Neural progenitor cell (in vitro differentiated cells): ENCODE results near the gene ADCY5. TPM values are rescaled to one million over a fixed set of nuclear protein-coding genes. Genes with fewer than 3 reads are reported as not detected.

ENCODE experiments used
- DNase-seq: peaks from one replicate; pipeline ENCODE4 v3.0.0-alpha.2; 2016; ENCODE audit warnings: low spot score
- H2AFZ ChIP-seq: fragments of 200-600 bp; sonication (generic); replicated peaks from 2 replicates; pipeline ENCODE4 v1.6.1; 2016; ENCODE audit warnings: antibody characterized with exemption
- H3F3A ChIP-seq: fragments of 200-600 bp; sonication (generic); 2 replicates; pipeline ENCODE4 v1.6.1; 2016; ENCODE audit warnings: antibody characterized with exemption, low read depth
- H3K27ac ChIP-seq: fragments of 200-600 bp; sonication (generic); 2 replicates; pipeline ENCODE4 v1.5.1; 2016; ENCODE audit warnings: mild to moderate bottlenecking
- H3K27me3 ChIP-seq: fragments of 200-600 bp; sonication (generic); 2 replicates; pipeline ENCODE4 v1.6.1; 2016; ENCODE audit warnings: mild to moderate bottlenecking, moderate library complexity
- H3K36me3 ChIP-seq: fragments of 200-600 bp; sonication (generic); 2 replicates; pipeline ENCODE4 v1.5.1; 2016
- H3K4me1 ChIP-seq: fragments of 200-600 bp; sonication (generic); 2 replicates; pipeline ENCODE4 v1.6.1; 2016; ENCODE audit warnings: mixed run types
- H3K4me2 ChIP-seq: fragments of 200-600 bp; sonication (generic); 2 replicates; pipeline ENCODE4 v1.6.1; 2016
- H3K4me3 ChIP-seq: fragments of 200-600 bp; sonication (generic); 2 replicates; pipeline ENCODE4 v1.5.1; 2016
- H3K79me2 ChIP-seq: fragments of 200-600 bp; sonication (generic); 2 replicates; pipeline ENCODE4 v1.6.1; 2016; ENCODE audit warnings: low read depth
- H3K9ac ChIP-seq: fragments of 200-600 bp; sonication (generic); 2 replicates; pipeline ENCODE4 v1.6.1; 2016
- H3K9me3 ChIP-seq: fragments of 200-600 bp; sonication (generic); 2 replicates; pipeline ENCODE4 v1.5.1; 2016; ENCODE audit warnings: low read depth
- H4K20me1 ChIP-seq: fragments of 200-600 bp; sonication (generic); 2 replicates; pipeline ENCODE4 v1.6.1; 2016; ENCODE audit warnings: low read depth
- H3K27ac Mint-ChIP-seq: 3 replicates; pipeline ENCODE4 v1.8.0; 2021; ENCODE audit warnings: mixed read lengths
- H3K27me3 Mint-ChIP-seq: 2 replicates; pipeline ENCODE4 v1.8.0; 2022; ENCODE audit warnings: low read depth, mild to moderate bottlenecking, inconsistent platforms, moderate library complexity, mixed read lengths; ENCODE audit not compliant: insufficient read depth
- H3K36me3 Mint-ChIP-seq: 3 replicates; pipeline ENCODE4 v1.8.0; 2021; ENCODE audit warnings: mixed read lengths
- H3K4me1 Mint-ChIP-seq: 3 replicates; pipeline ENCODE4 v1.8.0; 2021; ENCODE audit warnings: mixed read lengths
- H3K4me3 Mint-ChIP-seq: 3 replicates; pipeline ENCODE4 v1.8.0; 2021; ENCODE audit warnings: mild to moderate bottlenecking, moderate library complexity, mixed read lengths
- H3K9me3 Mint-ChIP-seq: 3 replicates; pipeline ENCODE4 v1.8.0; 2020; ENCODE audit warnings: mixed read lengths
- CTCF ChIP-seq: fragments of 200-600 bp; sonication (generic); IDR thresholded peaks from 2 replicates; pipeline ENCODE4 v1.5.1; 2017; ENCODE audit warnings: antibody characterized with exemption, mild to moderate bottlenecking
- EZH2 ChIP-seq: fragments of 200-600 bp; sonication (generic); IDR thresholded peaks from 2 replicates; pipeline ENCODE4 v1.6.1; 2017; ENCODE audit warnings: antibody characterized with exemption, mild to moderate bottlenecking, moderate library complexity
- EZH2phosphoT487 ChIP-seq: fragments of 200-600 bp; sonication (generic); IDR thresholded peaks from 2 replicates; pipeline ENCODE4 v1.6.1; 2017; ENCODE audit warnings: antibody characterized with exemption
- total RNA-seq: library from RNA; depleted of rRNA; stranded (reverse); fragments of >200 nt; gene quantifications from 2 replicates; pipeline ENCODE4 v1.2.3, GENCODE V29; 2015; ENCODE audit warnings: low replicate concordance

Gene ADCY5
- total RNA-seq, 1 donor from 2014 or later: 1.6 TPM

- H3K27me3 Mint-ChIP-seq: peaks cover 2% of the 10 kb centered on the region
- H3K4me1 ChIP-seq: no peaks in the 10 kb centered on the region
- H4K20me1 ChIP-seq: no peaks in the 10 kb centered on the region
- no peak overlapping the region for H3K4me3 Mint-ChIP-seq
- H3F3A ChIP-seq: no peaks in the 10 kb centered on the region
- no peak overlapping the region for H3K27ac ChIP-seq
- H3K4me2 ChIP-seq: no peak overlapping the region
- no peak overlapping the region for H3K4me3 ChIP-seq
- H3K9me3 Mint-ChIP-seq: no peaks in the 10 kb centered on the region
- H3K9ac ChIP-seq: no peak overlapping the region
- no peaks in the 10 kb centered on the region for H3K27me3 ChIP-seq
- H3K9me3 ChIP-seq: no peaks in the 10 kb centered on the region
- no peak overlapping the region for H3K27ac Mint-ChIP-seq
- DNase-seq: peak; percentile 51
- H3K36me3 Mint-ChIP-seq: no peaks in the 10 kb centered on the region
- H3K36me3 ChIP-seq: no peaks in the 10 kb centered on the region
- no peak overlapping the region for H2AFZ ChIP-seq
- H3K79me2 ChIP-seq: no peaks in the 10 kb centered on the region
- no peak for TF ChIP-seq EZH2phosphoT487
- TF ChIP-seq CTCF: peak; percentile 40
- peaks cover 8% of the 10 kb centered on the region for H3K4me1 Mint-ChIP-seq
Measured at GRCh38 chr3:123375014-123375940, 73.6 kb downstream of the ADCY5 start.

GRCh38 chr3:123374016-123374415, 74.9 kb downstream of the ADCY5 start:
- Mint-ChIP-seq H3K4me3 (no peak overlapping the region), H3K27ac (no peak overlapping the region), H3K27me3 (peaks cover 2% of the 10 kb centered on the region), H3K36me3 (no peaks in the 10 kb centered on the region), H3K9me3 (no peaks in the 10 kb centered on the region), H3K4me1 (peaks cover 8% of the 10 kb centered on the region)
- no peaks in the 10 kb centered on the region for H3K27me3 ChIP-seq
- no peak overlapping the region for H3K4me2 ChIP-seq
- no peak overlapping the region for H3K27ac ChIP-seq
- H3K9me3 ChIP-seq: no peaks in the 10 kb centered on the region
- H3K4me1 ChIP-seq: no peaks in the 10 kb centered on the region
- no peaks in the 10 kb centered on the region for H3K79me2 ChIP-seq
- no peaks in the 10 kb centered on the region for H3K36me3 ChIP-seq
- DNase-seq: no peak
- H3K4me3 ChIP-seq: no peak overlapping the region
- H2AFZ ChIP-seq: no peak overlapping the region
- no peak overlapping the region for H3K9ac ChIP-seq
- H4K20me1 ChIP-seq: no peaks in the 10 kb centered on the region
- H3F3A ChIP-seq: no peaks in the 10 kb centered on the region
- no peak for TF ChIP-seq CTCF
- TF ChIP-seq EZH2: no peak
- no peak for TF ChIP-seq EZH2phosphoT487

- Mint-ChIP-seq H3K9me3 (no peaks in the 10 kb centered on the region), H3K4me1 (peaks cover 8% of the 10 kb centered on the region), H3K27ac (no peak overlapping the region), H3K36me3 (no peaks in the 10 kb centered on the region), H3K27me3 (peaks cover 2% of the 10 kb centered on the region), H3K4me3 (no peak overlapping the region)
- Histone ChIP-seq H3F3A (no peaks in the 10 kb centered on the region), H3K79me2 (no peaks in the 10 kb centered on the region), H3K36me3 (no peaks in the 10 kb centered on the region), H4K20me1 (no peaks in the 10 kb centered on the region), H3K4me1 (no peaks in the 10 kb centered on the region), H3K9ac (no peak overlapping the region), H3K4me2 (no peak overlapping the region), H2AFZ (no peak overlapping the region), H3K27me3 (no peaks in the 10 kb centered on the region), H3K4me3 (no peak overlapping the region), H3K9me3 (no peaks in the 10 kb centered on the region), H3K27ac (no peak overlapping the region)
- DNase-seq: no peak
- TF ChIP-seq EZH2phosphoT487 (no peak), CTCF (no peak), EZH2 (no peak)
Measured at GRCh38 chr3:123373474-123373987, 75.4 kb downstream of the ADCY5 start.
